Suppressor macrophage treated with lipopolysaccharide for 4 hours (primary cell): ENCODE results near the gene KRTAP7-1.
A peak's percentile ranks its signal among the peaks of the same experiment; 100 is the strongest.

Experiments used
- DNase-seq: peaks from one replicate; pipeline ENCODE4 v3.0.0-alpha.2; 2020

KRTAP7-1 gene, protein sequence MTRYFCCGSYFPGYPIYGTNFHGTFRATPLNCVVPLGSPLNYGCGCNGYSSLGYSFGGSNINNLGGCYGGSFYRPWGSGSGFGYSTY

GRCh38 chr21:30829659-30830058, at the start of gene KRTAP7-1:
Gene KRTAP7-1 (minus strand): TSS chr21:30829759. CDS start chr21:30829698, 61 bp downstream.
- DNase-seq: no peak

DNA sequence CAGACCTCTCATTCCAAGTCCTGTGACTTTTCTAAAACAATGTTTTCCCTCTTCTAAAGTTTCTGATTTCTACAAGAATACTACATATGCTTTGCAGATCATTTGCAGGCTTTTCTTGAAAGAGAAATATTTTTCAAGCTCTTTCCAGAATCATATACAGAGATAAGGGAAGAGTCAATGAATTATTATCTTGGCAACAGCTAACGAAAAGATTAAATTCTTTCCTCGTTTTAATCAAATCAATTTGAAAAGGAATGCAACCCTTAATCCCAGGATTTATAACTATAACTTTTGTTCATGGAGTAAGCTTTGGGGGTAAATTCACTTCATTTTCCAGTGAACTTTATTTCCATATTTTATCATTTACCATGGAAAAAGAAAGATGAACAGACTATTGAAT, 45.0 kb upstream of the KRTAP7-1 start:
- no peak for DNase-seq

DNA sequence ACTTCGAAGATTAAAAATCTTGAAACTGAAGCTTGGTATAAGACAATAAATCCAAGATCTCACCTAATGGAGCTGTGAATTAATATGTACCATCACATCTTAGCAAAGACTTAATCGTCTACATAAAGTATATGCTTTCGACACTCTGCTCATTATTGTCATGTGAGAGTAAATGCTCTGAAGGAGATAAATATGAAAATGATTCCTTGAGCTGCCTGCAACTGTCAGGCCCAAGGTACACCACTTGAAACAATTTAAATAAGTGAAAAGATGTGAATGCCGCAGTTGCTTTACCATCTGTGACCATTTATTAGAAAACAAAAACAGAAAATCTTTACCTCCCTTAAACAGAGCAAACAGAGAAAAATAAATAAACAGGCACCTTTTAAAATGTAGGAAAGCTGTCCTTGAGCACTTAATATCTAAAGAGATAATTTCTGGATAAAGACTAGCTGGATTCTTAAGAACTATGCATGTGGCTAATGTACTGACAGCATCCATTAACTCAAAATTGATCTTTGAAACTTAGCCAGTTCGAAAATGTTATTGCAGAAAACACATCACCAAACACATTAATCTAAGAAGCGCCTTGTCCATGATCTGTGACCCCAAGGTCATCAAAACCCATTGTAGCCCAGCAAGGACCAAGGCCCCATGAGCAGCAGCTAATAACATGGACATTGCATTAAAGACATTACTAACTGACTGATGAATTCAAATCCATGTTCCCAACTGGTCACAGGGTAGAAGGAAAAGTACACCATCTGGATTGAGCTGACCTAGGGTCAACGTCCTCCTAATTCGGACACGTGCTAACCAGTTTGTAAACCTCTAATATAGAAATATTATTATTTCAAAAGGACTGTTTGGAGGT, 18.3 kb upstream of the KRTAP7-1 start:
- no peak for DNase-seq

- no peak for DNase-seq
Measured at GRCh38 chr21:30842990-30843389, 13.4 kb upstream of the KRTAP7-1 start.

DNA sequence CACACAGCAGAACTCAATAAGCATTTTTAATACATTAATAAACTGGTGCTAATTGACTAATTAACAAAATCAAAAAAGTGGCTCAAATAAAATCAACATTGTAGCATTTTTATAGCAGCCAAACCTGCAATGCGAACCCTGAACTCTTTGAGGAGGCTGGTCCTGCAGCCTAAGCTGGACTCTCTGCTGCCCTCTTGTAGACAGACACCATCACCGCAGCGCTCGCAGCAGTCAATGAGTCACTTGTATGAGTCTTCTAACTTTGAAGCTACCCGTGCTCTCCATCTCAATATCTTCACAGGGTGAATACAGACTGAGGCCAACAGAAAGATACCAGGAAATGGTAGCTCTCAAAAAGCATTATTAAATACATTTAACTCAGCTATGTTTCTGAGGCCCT, 9.7 kb upstream of the KRTAP7-1 start:
- DNase-seq: peak; percentile 18

- DNase-seq: no peak
Measured at GRCh38 chr21:30838536-30838935, 9.0 kb upstream of the KRTAP7-1 start.

- DNase-seq: peak; percentile 65
Measured at GRCh38 chr21:30831194-30831765, 1.7 kb upstream of the KRTAP7-1 start.

- DNase-seq: no peak
Measured at GRCh38 chr21:30818837-30819610, 10.5 kb downstream of the KRTAP7-1 start.

DNA sequence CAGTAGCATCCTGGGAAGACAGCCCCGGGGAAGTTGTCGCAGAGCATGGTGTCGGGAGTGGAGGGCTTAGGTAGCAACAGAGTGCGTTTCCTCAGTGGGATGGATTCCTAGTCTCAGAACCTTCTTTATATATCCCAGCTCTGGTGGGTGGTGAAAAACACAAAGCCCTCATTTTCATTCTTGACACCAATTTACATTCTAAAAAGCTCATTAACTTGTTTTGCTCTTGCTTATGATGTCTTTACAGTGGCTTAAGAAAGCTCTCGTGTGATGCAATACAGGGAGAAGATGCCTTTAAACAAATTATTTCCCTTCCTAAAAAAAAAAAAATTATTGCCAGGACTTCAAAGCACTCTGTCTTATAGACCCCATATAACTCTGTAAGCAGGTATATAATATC, 16.4 kb downstream of the KRTAP7-1 start, which contains the start of gene KRTAP8-1:
Gene KRTAP8-1, minus strand, starts transcription at position 101 of the 400 bp plus-strand sequence. Its CDS starts 54 bp downstream, at position 47.
- DNase-seq: no peak

DNA sequence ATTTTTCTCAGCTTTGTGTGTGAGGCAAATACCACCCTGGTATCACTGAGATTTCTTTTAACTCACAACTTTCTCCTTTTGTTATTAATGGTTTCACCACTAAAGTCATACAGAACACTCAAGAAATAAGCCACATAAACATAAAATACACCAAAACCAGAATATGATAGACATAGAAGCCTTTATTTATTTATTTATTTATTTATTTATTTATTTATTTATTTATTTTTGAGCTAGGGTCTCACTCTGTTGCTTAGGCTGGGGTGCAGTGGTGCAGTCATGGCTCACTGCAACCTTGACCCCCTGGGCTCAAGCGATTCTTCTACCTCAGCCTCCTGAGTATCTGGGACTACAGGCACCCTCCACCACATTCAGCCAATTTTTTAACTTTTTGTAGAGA, 29.0 kb downstream of the KRTAP7-1 start:
- DNase-seq: no peak

GRCh38 chr21:30793581-30794314, 35.8 kb downstream of the KRTAP7-1 start:
- no peak for DNase-seq

DNA sequence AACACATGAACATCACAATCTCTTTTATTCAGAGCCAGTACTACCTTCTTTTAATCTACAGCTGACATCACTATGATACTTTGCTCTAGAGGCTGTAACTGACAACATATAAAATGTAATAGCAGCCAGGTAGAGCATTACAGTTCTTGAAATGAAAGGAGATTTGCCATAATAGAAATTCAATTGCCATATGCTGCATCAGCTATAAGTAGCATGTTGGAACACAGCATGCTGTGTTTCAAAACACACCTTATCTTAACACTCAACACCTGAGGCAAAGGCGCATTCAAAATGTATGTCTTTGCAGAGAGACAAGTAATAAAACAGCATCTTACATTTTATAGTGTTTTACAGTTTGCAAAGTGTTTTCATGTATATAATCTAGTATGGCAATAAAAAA, 50.3 kb downstream of the KRTAP7-1 start:
- DNase-seq: no peak
